GM15510 (cell line): ENCODE measurements around the gene SINHCAF.

ENCODE experiments used
- POLR2A ChIP-seq: IDR thresholded peaks from 3 replicates; pipeline ENCODE4 v1.6.1; 2011; ENCODE audit warnings: borderline replicate concordance; ENCODE audit not compliant: insufficient read length; ENCODE audit errors: extremely low read depth

The SINHCAF gene

DNA sequence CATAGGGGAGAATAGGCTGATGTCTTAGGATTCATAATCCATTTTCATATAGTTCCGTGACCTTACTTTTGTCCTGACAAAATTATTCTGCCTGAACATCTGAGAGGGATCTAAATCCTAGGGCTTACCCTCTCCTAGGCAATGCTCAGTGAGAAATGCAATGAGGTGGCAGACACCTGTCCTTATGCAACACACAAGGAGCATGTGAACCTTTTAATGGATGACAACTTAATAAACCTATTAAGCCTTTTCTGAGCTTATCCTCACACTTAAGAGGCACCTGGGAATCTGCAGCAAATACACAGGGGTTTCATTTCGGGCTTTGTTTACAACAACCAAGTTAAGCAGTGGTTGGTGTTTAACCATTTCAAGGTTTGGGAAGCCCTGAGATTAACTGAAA is 24.6 kb downstream of the SINHCAF start:
- no peak for TF ChIP-seq POLR2A

DNA sequence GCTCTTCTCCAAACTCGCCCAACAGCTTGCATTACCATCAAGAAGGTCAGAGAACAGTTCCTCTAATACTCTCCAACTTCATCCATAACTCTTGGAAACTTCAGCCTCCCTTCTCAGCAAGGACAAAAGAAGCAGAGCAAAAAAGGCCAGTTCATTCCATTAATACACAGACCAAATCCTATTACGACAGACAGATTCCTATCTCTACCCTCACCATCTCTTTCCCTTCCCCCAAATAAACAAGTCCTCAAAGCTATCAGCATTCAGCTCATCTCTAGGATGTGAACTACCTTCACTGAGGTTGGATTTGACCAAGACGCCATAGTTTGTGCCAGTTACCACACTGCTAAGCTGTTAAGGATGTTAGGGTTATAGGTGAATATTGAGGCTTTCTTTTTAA is 25.2 kb downstream of the SINHCAF start:
- no peak for TF ChIP-seq POLR2A

DNA sequence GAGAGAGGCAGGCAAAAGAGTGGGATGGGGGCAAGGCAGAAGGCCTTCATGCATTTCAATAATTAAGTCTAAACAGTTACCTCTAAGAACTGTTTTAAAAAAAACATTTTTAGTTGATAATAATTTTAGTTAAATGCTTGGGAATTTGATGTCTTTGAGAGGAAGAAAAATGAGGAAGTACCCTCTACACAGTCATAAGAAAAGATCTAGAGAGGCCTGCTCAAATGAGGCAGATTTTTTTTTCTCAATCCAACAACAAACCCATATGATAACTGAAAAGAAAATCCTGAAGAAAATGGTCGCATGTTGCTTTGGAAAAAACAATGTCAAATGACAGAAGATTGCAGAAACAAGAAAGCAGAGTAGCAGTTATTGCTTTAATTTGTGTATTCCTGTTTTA is 25.6 kb downstream of the SINHCAF start:
- TF ChIP-seq POLR2A: no peak

DNA sequence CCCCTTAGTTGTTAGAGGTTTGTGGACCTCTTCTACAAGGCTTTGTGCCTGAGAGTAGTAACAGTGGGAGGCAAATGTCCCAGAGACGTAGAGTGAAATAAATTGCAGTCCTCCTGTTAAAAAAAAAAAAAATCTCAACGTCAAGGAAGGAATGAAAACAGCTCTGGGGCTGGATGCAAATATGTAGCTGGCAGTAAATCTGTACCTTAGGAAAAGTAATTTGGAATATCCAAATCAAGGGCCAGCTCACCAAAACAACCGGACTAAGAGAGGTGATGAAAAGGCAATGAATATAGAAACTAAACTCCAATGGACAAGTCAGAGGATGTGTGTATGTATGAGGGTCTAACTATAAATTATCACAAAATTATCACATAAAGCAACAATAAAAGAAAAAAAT is 27.0 kb downstream of the SINHCAF start:
- no peak for TF ChIP-seq POLR2A

DNA sequence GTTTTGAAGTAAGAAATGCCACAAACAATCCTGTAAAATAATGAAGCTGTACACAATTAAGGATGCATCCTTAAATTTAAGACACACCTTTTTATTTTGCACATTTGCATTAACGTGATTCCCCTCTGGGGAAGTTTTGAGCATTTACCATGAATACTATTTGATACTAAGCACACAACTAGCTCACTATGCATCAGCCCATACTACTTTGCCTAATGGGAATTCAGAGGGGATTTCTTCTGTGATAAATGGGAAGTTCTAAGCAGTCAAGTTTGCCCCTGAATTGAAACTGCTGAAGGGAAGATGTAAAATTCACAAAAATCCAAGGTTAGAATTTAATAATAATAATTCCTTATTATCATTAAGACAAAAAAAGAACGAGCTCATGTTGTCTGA is 27.4 kb downstream of the SINHCAF start:
- no peak for TF ChIP-seq POLR2A

DNA sequence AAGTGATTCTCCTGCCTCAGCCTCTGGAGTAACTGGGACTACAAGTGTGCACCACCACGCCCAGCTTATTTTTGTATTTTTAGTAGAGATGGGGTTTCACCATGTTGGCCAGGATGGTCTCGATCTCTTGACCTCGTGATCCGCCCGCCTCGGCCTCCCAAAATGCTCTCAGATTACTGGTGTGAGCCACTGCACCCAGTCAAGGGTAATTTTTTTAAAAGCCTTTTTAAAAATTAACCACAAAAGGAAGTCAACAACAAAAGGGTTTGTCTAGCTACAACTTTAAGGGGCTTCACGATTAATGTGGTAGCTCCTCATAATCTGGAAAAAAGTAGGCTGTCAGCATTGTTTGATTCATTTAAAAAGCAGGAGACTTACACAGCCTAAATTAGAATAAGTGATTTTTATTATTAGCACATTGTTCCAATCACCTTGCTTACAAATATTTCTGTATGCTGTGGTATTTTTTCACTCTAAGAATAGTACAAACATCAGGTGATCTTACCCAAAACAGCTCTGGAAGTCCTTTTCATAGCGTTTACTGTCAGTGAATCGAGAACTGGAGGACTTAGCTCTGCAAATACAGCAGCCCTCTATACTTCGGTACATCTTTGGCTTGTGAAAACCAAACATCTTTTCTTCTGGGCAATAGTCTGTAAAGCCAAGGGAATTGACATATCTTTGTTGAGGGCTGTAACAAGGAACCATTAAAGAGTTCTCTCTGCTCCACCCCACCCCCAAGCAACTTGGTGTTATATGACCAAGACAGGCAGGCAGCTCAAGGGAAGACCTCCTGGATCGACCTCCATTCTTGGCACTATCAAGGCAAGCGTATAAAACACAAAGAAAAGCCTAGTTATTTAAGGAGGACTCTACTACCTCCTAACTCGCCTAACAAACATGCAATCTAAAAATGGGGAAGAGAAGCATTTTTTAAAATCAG is 28.1 kb downstream of the SINHCAF start:
- no peak for TF ChIP-seq POLR2A

DNA sequence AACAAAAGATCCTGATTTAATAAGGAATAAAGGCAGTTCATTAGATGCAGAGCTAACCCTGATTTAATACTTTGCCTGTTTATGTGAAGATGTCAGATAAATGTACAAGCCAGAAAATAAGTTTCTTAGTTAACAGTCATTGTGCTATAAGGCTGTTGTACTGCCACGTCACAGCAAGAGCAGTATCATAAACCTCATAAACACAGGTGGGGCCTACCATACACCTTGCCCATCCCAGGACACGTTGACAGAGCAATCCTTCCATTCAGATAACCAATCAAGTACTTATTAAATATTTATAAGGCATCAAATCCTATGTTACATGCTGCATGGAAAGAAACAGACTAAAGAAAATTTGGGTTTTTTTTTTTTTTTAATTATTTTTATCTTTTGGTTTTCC is 36.5 kb downstream of the SINHCAF start:
- no peak for TF ChIP-seq POLR2A

DNA sequence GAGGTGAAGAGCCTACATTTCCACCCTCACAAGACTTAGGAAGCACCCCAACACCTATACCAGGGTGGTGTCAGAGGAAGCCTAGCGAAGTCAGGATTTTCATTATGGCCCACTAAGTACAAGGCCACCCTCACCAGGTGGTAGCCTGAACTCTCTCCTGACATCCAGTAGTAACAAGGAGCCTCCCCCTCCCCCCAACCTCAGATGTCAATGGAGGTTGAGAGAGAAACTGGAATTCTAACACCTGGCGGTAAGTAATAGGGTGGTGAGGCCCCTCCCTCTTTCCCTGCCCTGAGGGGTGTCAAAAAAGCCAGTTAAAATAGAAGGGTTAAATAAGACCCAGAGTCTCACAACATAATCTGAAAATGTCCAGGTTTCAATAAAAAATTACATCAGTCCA is 37.6 kb downstream of the SINHCAF start:
- no peak for TF ChIP-seq POLR2A

DNA sequence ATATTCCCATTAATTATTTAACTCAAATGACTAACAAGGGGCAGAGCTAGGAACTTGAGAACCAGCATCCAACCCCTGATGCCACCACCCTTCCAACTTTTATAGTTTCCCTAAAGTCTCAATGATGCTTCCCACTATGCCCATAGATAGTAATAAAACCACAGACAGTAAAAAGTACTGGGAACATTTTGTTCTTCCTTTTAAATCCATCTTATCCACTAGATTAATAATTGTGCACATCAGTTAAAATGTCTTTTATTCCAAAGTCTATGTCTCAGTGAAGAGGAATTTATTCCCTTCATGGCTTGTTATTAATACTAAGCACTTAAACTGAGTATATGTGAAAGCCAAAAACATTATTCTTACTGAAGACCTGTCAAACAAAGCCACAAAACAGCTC is 45.8 kb downstream of the SINHCAF start:
- TF ChIP-seq POLR2A: no peak

DNA sequence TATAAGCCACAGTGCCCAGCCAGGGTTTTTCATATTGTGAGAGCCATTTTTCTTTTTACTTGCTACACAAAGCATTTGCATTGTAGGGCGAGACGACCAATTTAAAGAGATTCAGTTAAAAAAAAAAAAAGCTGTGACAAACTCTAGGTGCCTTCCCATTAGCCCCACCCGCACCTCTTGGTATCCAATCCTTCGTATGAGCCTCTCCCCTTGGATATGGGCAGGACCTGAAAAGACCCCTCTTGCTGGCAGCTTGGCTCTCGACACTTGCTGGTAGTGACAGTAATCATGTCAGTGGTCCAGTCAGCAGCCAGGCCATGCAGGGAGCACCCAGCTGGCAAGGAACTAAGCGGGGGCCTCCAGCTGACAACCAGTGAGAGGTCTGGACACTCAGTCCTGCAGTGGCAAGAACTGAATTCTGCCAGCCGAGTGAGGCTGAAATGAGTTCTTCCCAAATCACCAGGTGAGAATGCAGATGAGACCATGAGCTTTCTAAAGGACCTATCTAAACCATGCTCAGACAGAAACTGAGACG is 46.5 kb downstream of the SINHCAF start:
- TF ChIP-seq POLR2A: no peak

DNA sequence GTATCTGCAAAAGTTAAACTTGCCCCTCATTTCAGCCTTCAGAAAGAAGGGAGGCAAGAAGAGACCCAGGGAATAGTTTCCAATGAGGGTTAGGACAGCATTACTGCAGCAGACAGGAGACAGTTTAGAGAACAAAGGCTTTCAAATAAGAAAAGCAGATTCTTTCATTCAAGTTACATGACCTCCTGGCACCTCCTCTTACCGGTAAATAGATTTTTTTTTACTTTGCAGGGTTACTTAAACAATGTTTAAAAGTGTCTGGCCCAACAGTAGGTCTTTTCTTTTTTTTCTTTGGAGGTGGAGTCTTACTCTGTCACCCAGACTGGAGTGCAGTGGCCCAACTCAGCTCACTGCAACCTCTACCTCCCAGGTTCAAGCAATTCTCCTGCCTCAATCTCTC is 47.1 kb downstream of the SINHCAF start:
- no peak for TF ChIP-seq POLR2A

DNA sequence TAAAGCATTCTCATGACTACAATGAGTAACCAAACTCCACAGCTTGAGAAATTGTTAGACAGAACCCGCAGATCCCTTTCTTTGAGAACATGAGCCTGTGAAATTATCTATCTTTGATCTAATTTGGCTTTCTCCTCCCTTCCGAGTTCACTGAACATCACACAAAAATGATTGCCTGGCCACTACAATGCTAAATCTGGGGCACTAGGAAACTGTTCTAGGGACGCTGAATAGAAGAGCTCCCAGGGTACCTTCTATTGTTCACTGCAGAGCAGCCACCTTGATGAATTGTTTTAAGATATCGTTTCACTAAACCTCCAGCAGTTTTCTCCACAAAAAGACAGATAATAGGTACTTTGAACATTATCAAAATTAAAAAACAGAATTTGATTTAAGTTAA is 47.5 kb downstream of the SINHCAF start:
- TF ChIP-seq POLR2A: no peak

DNA sequence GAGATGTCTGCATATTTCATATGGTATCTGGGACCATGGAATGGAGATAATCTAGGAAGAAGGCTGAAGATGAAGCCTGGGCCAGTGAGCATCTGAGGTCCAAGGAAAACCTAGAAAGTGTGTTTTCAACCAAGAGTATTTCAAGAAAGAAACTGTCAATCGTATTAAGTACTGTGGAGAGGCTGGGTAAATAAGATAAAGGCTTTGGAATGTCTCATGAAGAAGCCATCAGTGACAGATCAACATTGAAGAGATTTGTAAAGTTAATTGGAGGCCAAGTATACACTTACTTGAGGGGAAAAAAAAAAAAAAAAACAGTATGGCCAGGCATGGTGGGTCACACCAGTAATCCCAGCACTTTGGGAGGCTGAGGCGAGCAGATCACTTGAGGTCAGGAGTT is 48.9 kb downstream of the SINHCAF start:
- no peak for TF ChIP-seq POLR2A

DNA sequence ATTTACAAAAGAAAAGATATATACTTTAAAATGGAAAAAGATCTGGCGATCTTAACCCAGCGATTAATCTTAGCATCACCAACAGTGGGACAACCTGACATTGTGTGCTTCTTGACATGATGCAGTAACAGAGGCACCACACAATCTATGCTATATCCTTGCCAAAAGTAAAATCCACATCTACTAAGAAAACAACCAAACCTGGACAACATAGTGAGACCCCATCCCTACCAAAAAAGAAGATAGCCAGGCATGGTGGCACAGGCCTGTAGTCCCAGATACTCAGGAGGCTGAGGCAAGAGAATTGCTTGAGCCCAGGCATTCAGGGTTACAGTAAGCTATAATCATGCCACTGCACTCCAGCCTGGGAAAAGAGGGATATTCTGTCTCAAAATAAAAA is 50.5 kb downstream of the SINHCAF start:
- no peak for TF ChIP-seq POLR2A

DNA sequence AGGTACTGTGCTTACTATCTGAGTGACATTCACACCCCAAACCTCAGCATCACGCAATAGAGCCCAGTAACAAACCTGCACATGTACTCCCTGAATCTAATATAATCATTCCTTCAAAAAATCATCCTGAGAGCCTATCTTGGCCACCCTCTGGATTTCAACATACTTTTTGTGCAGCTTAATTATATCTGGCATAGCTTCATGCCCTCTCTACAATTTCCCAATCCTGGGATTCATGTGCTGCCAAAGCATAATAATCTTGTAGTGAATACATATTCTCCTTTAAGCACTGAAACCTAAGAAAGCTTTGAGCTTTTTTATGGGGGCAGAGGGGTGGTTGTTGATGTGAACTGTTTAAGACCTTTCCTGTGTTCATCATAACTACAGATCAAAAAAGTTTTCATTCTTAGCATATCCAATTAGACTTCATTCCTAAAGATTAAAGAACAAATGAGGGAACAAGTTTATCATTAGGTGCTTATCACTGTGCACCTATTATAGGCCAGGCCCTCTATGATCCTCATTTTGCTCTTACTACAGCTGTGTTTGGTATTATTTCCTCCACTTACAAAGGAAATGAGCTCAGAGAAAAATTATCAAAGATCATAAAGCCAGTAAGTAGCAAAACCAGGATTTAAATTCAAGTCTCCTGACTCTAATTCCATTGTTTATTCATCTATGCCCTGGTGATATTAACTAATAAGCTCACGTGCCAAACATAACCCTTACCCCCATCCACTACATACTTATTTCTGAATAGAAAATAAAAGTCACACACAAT is 51.2 kb downstream of the SINHCAF start:
- TF ChIP-seq POLR2A: no peak
